ENCODE results near the gene HOXB8. TPM values are rescaled to one million over a fixed set of nuclear protein-coding genes. Genes with fewer than 3 reads are reported as not detected.

HOXB8 gene
- total and polyA plus RNA-seq, 2 experiments from 2014 or later = 0.31 to 0.57 TPM

GRCh38 chr17:48567646-48568354, 47.3 kb downstream of the HOXB8 start:
- H3K36me3 ChIP-seq (replicated peaks; ENCODE audit: insufficient read depth, low read depth) = no peaks in the 10 kb centered on the region
- H3K9me3 ChIP-seq (ENCODE audit: low read depth) = no peaks in the 10 kb centered on the region
- H3K4me2 ChIP-seq = peak overlapping the region; percentile 52
- no peaks in the 10 kb centered on the region for H3K9me2 ChIP-seq (replicated peaks; ENCODE audit: insufficient read depth)
- peaks cover 97% of the 10 kb centered on the region for H3K27me3 ChIP-seq
- no peak for TF ChIP-seq EZH2 (IDR thresholded peaks at IDR 0.05; ENCODE audit: borderline replicate concordance)
- TF ChIP-seq EZH2phosphoT487 (IDR thresholded peaks at IDR 0.05; ENCODE audit: low read depth, severe bottlenecking, unreplicated experiment) = no peak
- no peak for TF ChIP-seq CTCF (IDR thresholded peaks at IDR 0.05; ENCODE audit: poor library complexity)
- no peak overlapping the region for H2AFZ ChIP-seq
- H3K4me3 ChIP-seq = no peak overlapping the region
- no peak for DNase-seq (ENCODE audit: low spot score)
- H3K4me1 ChIP-seq (ENCODE audit: insufficient read depth) = peaks cover 20% of the 10 kb centered on the region
- no peak overlapping the region for H3K27ac ChIP-seq
- H4K20me1 ChIP-seq (ENCODE audit: insufficient read depth, poor library complexity, severe bottlenecking) = no peaks in the 10 kb centered on the region
- 46% methylated on average over 2 of the region's 2 CpGs for WGBS (ENCODE audit: low lambda C conversion rate, missing lambda C conversion rate)
- H3K79me2 ChIP-seq = peaks cover 28% of the 10 kb centered on the region

GRCh38 chr17:48567209-48567608, 47.9 kb downstream of the HOXB8 start:
- H3K27ac ChIP-seq = no peak overlapping the region
- H3K79me2 ChIP-seq = peaks cover 30% of the 10 kb centered on the region
- DNase-seq (ENCODE audit: low spot score) = no peak
- peaks cover 97% of the 10 kb centered on the region for H3K27me3 ChIP-seq
- H4K20me1 ChIP-seq (ENCODE audit: insufficient read depth, poor library complexity, severe bottlenecking) = no peaks in the 10 kb centered on the region
- peaks cover 22% of the 10 kb centered on the region for H3K4me1 ChIP-seq (ENCODE audit: insufficient read depth)
- no peaks in the 10 kb centered on the region for H3K9me2 ChIP-seq (replicated peaks; ENCODE audit: insufficient read depth)
- WGBS (ENCODE audit: low lambda C conversion rate, missing lambda C conversion rate) = 34% methylated on average over 6 of the region's 6 CpGs
- H3K4me2 ChIP-seq = no peak overlapping the region
- H3K4me3 ChIP-seq = no peak overlapping the region
- no peaks in the 10 kb centered on the region for H3K9me3 ChIP-seq (ENCODE audit: low read depth)
- H2AFZ ChIP-seq = no peak overlapping the region
- no peak for TF ChIP-seq CTCF (IDR thresholded peaks at IDR 0.05; ENCODE audit: poor library complexity)
- TF ChIP-seq EZH2 (IDR thresholded peaks at IDR 0.05; ENCODE audit: borderline replicate concordance) = no peak
- no peak for TF ChIP-seq EZH2phosphoT487 (IDR thresholded peaks at IDR 0.05; ENCODE audit: low read depth, severe bottlenecking, unreplicated experiment)
- no peaks in the 10 kb centered on the region for H3K36me3 ChIP-seq (replicated peaks; ENCODE audit: insufficient read depth, low read depth)

GRCh38 chr17:48566717-48567116, 48.4 kb downstream of the HOXB8 start:
- H3K27ac ChIP-seq = no peak overlapping the region
- no peaks in the 10 kb centered on the region for H3K36me3 ChIP-seq (replicated peaks; ENCODE audit: insufficient read depth, low read depth)
- no peaks in the 10 kb centered on the region for H4K20me1 ChIP-seq (ENCODE audit: insufficient read depth, poor library complexity, severe bottlenecking)
- H3K79me2 ChIP-seq = peaks cover 33% of the 10 kb centered on the region
- DNase-seq (ENCODE audit: low spot score) = no peak
- H2AFZ ChIP-seq = no peak overlapping the region
- H3K4me1 ChIP-seq (ENCODE audit: insufficient read depth) = peaks cover 22% of the 10 kb centered on the region
- H3K27me3 ChIP-seq = peaks cover 96% of the 10 kb centered on the region
- WGBS (ENCODE audit: low lambda C conversion rate, missing lambda C conversion rate) = 41% methylated on average over 2 of the region's 2 CpGs
- TF ChIP-seq EZH2 (IDR thresholded peaks at IDR 0.05; ENCODE audit: borderline replicate concordance) (no peak), EZH2phosphoT487 (IDR thresholded peaks at IDR 0.05; ENCODE audit: low read depth, severe bottlenecking, unreplicated experiment) (no peak), CTCF (IDR thresholded peaks at IDR 0.05; ENCODE audit: poor library complexity) (no peak)
- H3K4me2 ChIP-seq = no peak overlapping the region
- no peaks in the 10 kb centered on the region for H3K9me3 ChIP-seq (ENCODE audit: low read depth)
- no peaks in the 10 kb centered on the region for H3K9me2 ChIP-seq (replicated peaks; ENCODE audit: insufficient read depth)
- H3K4me3 ChIP-seq = no peak overlapping the region

All from hepatocyte (in vitro differentiated cells).